GM18520 (cell line): ENCODE data around the gene DIS3L2.
"Not testable (repeated sequence)": the region's sequence is repeated elsewhere in the genome, so short reads cannot be mapped to it uniquely, and the experiment has no call there.

Experiments used
- ATAC-seq: cut with Tn5 transposase; IDR thresholded peaks from one replicate; pipeline ENCODE4 v1.9.1; 2021; ENCODE audit not compliant: unreplicated experiment

The DIS3L2 gene

DNA sequence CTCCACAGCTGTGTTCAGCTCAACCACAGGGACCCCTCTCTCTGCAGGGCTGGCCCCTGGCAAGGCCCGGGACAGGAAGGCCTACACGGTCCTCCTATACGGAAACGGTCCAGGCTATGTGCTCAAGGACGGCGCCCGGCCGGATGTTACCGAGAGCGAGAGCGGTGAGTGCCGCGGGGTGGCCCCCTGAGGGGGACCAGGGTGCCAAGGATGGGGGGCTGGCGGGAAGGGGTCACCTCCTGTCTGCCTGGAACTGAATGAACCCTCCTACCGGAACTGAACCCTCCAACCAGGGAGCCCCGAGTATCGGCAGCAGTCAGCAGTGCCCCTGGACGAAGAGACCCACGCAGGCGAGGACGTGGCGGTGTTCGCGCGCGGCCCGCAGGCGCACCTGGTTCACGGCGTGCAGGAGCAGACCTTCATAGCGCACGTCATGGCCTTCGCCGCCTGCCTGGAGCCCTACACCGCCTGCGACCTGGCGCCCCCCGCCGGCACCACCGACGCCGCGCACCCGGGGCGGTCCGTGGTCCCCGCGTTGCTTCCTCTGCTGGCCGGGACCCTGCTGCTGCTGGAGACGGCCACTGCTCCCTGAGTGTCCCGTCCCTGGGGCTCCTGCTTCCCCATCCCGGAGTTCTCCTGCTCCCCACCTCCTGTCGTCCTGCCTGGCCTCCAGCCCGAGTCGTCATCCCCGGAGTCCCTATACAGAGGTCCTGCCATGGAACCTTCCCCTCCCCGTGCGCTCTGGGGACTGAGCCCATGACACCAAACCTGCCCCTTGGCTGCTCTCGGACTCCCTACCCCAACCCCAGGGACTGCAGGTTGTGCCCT lies 419.9 kb downstream of the DIS3L2 start:
- ATAC-seq, result not testable (repeated sequence)

DNA sequence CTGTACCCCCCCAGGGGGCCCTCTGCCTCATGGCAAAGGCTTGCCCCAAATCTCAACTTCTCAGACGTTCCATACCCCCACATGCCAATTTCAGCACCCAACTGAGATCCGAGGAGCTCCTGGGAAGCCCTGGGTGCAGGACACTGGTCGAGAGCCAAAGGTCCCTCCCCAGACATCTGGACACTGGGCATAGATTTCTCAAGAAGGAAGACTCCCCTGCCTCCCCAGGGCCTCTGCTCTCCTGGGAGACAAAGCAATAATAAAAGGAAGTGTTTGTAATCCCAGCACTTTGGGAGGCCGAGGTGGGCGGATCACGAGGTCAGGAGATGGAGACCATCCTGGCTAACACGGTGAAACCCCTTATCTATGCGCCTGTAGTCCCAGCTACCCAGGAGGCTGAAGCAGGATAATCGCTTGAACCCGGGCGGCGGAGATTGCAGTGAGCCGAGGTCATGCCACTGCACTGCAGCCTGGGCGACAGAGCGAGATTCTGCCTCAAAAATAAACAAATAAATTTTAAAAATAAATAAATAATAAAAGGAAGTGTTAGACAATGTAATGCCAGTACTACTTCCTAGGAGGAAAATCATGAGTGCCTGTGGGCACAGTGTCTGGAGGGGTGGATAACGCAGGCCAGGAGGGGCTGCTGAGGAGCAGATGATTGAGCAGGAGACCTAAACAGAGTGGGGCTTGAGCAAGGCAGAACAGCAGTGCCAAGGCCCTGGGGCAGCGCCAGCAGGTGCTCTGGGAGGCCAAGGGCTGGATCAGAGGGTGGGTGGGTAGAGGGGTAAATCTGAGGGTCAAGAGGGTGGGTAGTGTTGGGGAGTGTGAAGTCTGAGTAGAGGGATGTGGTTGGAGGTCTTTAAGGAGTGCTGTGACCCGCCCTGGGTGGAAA lies 421.1 kb downstream of the DIS3L2 start:
- ATAC-seq, result no peak

DNA sequence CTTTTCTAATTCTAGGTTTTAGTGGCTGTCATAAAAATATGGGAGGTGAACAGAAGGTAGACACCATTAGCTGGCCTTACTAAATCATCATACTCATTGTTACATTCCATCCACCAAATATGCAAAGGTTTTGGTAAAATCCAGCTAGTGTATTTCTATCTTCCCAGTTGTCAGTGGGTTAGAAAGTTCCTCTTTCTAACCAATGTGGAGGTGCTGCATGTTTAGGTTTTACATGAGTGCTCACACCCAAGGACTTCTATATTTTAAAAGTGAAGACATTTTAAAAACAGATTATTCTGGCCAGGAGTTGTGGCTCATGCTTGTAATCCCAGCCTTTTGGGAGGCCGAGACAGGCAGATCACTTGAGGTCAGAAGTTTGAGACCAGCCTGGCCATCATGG lies 423.0 kb downstream of the DIS3L2 start:
- ATAC-seq, result no peak

DNA sequence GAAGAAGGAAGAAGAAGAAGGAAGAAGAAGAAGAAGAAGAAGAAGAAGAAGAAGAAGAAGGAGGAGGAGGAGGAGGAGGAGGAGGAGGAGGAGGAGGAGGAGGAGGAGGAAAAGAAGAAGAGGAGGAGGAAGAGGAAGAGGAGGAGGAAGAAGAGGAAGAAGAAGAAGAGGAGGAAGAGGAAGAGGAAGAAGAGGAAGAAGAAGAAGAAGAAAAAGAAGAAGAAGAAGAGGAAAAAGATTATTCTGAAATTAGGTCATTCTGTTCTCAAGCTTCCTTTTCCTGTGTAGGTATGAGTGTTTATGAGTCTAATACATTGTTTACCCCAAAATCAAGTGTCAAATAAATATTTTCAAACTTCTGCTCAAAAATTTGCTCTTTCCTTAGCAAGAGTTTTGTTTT lies 423.5 kb downstream of the DIS3L2 start:
- ATAC-seq, result not testable (repeated sequence)

DNA sequence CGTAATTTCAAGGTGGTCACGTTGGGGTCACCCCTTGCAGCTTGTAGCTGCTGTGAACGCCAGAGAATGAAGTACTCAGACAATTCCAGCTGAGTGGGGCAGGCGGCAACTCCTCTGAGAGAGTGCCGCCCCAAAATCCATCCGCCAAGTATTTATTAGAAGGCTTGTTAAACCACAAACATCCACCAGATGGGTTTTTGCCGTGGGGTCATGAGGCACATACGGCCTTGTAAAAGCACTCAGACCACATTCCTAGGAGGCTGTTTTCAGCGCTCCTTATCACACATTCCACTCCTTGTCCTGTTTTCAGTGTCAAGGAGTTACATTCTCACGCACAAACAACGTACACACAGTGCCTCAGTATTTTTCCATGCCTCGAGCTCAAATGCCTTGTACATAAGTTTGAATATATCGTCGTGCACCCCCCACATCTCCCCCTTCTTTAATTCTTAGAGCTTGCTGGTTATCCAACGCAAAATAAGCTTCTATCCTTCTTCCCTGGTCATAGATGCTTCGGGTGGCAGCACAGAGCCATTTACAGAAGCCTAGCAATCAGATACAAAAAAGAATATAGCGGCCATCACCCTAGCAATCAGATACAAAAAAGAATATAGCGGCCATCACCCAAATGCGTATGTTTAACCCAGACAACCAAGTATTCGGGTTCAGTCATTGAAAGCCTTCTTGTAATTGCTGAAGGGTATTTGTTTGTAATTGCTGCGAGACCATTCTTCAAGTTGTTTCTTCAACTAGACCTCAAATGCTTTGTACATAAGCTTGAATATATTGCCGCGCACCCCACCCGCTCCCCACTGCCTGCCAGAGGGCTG lies 424.4 kb downstream of the DIS3L2 start:
- ATAC-seq, result no peak

DNA sequence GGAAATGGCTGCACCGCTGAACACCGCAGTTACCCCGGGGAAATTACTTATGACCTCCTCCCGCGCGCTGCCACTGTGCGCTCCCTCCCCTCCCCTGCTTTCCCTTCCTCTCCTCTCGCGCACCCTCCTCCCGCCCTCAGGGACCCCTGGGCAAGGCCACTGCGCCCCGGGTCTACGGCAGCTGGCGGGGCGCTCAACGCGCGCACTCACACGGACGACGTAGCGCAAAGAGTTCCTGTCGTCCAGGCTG lies 424.9 kb downstream of the DIS3L2 start:
- ATAC-seq, result no peak
